ENCODE data around the gene ITGB5. TPM values are rescaled to one million over a fixed set of nuclear protein-coding genes. Genes with fewer than 3 reads are reported as not detected.

ITGB5 gene
- total RNA-seq, 1 experiment from 2014 or later: 77.8 TPM

- Histone ChIP-seq H3K9me2 (ENCODE audit: insufficient read depth) (no peaks in the 10 kb centered on the region), H3K9ac (ENCODE audit: low read length) (no peak overlapping the region), H3K4me2 (ENCODE audit: low read length) (no peak overlapping the region), H3K79me2 (ENCODE audit: insufficient read depth, low read length) (no peaks in the 10 kb centered on the region), H2AFZ (ENCODE audit: low read depth, low read length, poor library complexity, severe bottlenecking) (no peak overlapping the region), H3K27ac (ENCODE audit: low read depth, low read length) (no peak overlapping the region), H3K27me3 (ENCODE audit: insufficient read depth, low read length) (no peaks in the 10 kb centered on the region), H4K20me1 (ENCODE audit: insufficient read depth) (no peaks in the 10 kb centered on the region), H3K4me3 (replicated peaks in 1 of 2; ENCODE audit: low read depth in 1 of 2, low read length in 2 of 2) (no peak overlapping the region), H3K9me3 (ENCODE audit: control insufficient read depth in 1 of 2, insufficient read depth in 1 of 2, low read depth in 1 of 2, low read length in 2 of 2) (no peaks in the 10 kb centered on the region), H3K36me3 (ENCODE audit: control insufficient read depth in 1 of 2, insufficient read depth in 2 of 2, low read length in 2 of 2) (no peaks in the 10 kb centered on the region), H3K4me1 (ENCODE audit: control insufficient read depth in 1 of 2, insufficient read depth in 2 of 2, low read length in 2 of 2) (no peaks in the 10 kb centered on the region)
- no TSS peak for BruUV-seq (replicated peaks)
- CTCF ChIA-PET: interaction anchor here (1.7 kb wide), 1 partner anchor 12 kb away, joined by 6 read pairs; no protein-coding TSS in a partner anchor
- intact Hi-C loops (cut with micrococcal nuclease): no loop called here
- no peak for TF ChIP-seq ZNF274 (IDR thresholded peaks at IDR 0.05; ENCODE audit: low read depth, low read length)
- TF ChIP-seq JUND (IDR thresholded peaks at IDR 0.05): no peak
- no peak for TF ChIP-seq ZBTB33 (IDR thresholded peaks at IDR 0.05; ENCODE audit: extremely low read depth, insufficient replicate concordance, low read length)
- TF ChIP-seq SRF (IDR thresholded peaks at IDR 0.05; ENCODE audit: low read depth): no peak
- TF ChIP-seq, protein P1, sequence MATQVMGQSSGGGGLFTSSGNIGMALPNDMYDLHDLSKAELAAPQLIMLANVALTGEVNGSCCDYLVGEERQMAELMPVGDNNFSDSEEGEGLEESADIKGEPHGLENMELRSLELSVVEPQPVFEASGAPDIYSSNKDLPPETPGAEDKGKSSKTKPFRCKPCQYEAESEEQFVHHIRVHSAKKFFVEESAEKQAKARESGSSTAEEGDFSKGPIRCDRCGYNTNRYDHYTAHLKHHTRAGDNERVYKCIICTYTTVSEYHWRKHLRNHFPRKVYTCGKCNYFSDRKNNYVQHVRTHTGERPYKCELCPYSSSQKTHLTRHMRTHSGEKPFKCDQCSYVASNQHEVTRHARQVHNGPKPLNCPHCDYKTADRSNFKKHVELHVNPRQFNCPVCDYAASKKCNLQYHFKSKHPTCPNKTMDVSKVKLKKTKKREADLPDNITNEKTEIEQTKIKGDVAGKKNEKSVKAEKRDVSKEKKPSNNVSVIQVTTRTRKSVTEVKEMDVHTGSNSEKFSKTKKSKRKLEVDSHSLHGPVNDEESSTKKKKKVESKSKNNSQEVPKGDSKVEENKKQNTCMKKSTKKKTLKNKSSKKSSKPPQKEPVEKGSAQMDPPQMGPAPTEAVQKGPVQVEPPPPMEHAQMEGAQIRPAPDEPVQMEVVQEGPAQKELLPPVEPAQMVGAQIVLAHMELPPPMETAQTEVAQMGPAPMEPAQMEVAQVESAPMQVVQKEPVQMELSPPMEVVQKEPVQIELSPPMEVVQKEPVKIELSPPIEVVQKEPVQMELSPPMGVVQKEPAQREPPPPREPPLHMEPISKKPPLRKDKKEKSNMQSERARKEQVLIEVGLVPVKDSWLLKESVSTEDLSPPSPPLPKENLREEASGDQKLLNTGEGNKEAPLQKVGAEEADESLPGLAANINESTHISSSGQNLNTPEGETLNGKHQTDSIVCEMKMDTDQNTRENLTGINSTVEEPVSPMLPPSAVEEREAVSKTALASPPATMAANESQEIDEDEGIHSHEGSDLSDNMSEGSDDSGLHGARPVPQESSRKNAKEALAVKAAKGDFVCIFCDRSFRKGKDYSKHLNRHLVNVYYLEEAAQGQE (IDR thresholded peaks at IDR 0.05; ENCODE audit: low read depth): no peak
- no peak for TF ChIP-seq CBX3 (IDR thresholded peaks at IDR 0.05; ENCODE audit: low read depth)
- TF ChIP-seq SP1 (IDR thresholded peaks at IDR 0.05; ENCODE audit: low read depth): no peak
- TF ChIP-seq FOSL1 (IDR thresholded peaks at IDR 0.05; ENCODE audit: low read depth): no peak
- TF ChIP-seq CEBPB (IDR thresholded peaks at IDR 0.05; ENCODE audit: low read depth): no peak
- POLR2A ChIA-PET: no interaction called here
- DNase-seq (ENCODE audit: low read depth, low spot score): no peak
- RAD21 ChIA-PET (ENCODE audit: low non-redundant PET in 1 of 2, low total read pairs in 2 of 2, uncharacterized antibody in 2 of 2, unreplicated experiment in 2 of 2): no interaction called here
- ATAC-seq: no peak
These were observed 29.8 kb upstream of the ITGB5 start for GRCh38 chr3:124916837-124917409.
